ENCODE measurements around the gene ITPRID2. TPM values are rescaled to one million over a fixed set of nuclear protein-coding genes. Genes with fewer than 3 reads are reported as not detected.

Gene ITPRID2
- total RNA-seq, 6 donors from 2014 or later: 125 to 770 (median 214) TPM

GRCh38 chr2:181886192-181886591 lies 5.3 kb upstream of the ITPRID2 start:
- WGBS, 2 donors: 52 to 67% methylated on average over 4 of the region's 4 CpGs
- Histone ChIP-seq H3K4me3 (no peak overlapping the region), H3K9me3 (no peaks in the 10 kb centered on the region), H3K27ac (no peak overlapping the region), H3K36me3 (no peaks in the 10 kb centered on the region), H3K27me3 (no peaks in the 10 kb centered on the region), H3K4me1 (peaks cover 0 to 7% (median 2%) of the 10 kb centered on the region in 4 donors)
- no peak for ATAC-seq (ENCODE audit: low FRiP score in 2 of 2)
- TF ChIP-seq POLR2AphosphoS5 (IDR thresholded peaks at IDR 0.05) (no peak), POLR2A (IDR thresholded peaks at IDR 0.05) (no peak), EP300 (IDR thresholded peaks at IDR 0.05) (no peak)
- TF ChIP-seq, protein P1, sequence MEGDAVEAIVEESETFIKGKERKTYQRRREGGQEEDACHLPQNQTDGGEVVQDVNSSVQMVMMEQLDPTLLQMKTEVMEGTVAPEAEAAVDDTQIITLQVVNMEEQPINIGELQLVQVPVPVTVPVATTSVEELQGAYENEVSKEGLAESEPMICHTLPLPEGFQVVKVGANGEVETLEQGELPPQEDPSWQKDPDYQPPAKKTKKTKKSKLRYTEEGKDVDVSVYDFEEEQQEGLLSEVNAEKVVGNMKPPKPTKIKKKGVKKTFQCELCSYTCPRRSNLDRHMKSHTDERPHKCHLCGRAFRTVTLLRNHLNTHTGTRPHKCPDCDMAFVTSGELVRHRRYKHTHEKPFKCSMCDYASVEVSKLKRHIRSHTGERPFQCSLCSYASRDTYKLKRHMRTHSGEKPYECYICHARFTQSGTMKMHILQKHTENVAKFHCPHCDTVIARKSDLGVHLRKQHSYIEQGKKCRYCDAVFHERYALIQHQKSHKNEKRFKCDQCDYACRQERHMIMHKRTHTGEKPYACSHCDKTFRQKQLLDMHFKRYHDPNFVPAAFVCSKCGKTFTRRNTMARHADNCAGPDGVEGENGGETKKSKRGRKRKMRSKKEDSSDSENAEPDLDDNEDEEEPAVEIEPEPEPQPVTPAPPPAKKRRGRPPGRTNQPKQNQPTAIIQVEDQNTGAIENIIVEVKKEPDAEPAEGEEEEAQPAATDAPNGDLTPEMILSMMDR (IDR thresholded peaks at IDR 0.05): no peak
- DNase-seq: no peak

GRCh38 chr2:181887045-181887444 lies 4.5 kb upstream of the ITPRID2 start:
- peaks cover 0 to 7% (median 3%) of the 10 kb centered on the region in 4 donors for H3K4me1 ChIP-seq
- no peak for ATAC-seq (ENCODE audit: low FRiP score in 2 of 2)
- H3K9me3 ChIP-seq: no peaks in the 10 kb centered on the region
- DNase-seq: no peak
- H3K36me3 ChIP-seq: no peaks in the 10 kb centered on the region
- no peaks in the 10 kb centered on the region for H3K27me3 ChIP-seq
- H3K4me3 ChIP-seq: no peak overlapping the region
- WGBS, 2 donors: 67 to 70% methylated on average over 2 of the region's 2 CpGs
- no peak overlapping the region for H3K27ac ChIP-seq
- TF ChIP-seq EP300 (IDR thresholded peaks at IDR 0.05) (no peak), POLR2A (IDR thresholded peaks at IDR 0.05) (no peak), POLR2AphosphoS5 (IDR thresholded peaks at IDR 0.05) (no peak)
- TF ChIP-seq, protein P1 (IDR thresholded peaks at IDR 0.05): no peak

- no peak for ATAC-seq (ENCODE audit: low FRiP score in 2 of 2)
- no peak overlapping the region for H3K27ac ChIP-seq
- no peak for TF ChIP-seq POLR2AphosphoS5 (IDR thresholded peaks at IDR 0.05)
- no peak for TF ChIP-seq POLR2A (IDR thresholded peaks at IDR 0.05)
- TF ChIP-seq, protein P1 (IDR thresholded peaks at IDR 0.05): no peak
- TF ChIP-seq EP300 (IDR thresholded peaks at IDR 0.05): no peak
Observed at GRCh38 chr2:181889776-181890175, 1.8 kb upstream of the ITPRID2 start.

DNA sequence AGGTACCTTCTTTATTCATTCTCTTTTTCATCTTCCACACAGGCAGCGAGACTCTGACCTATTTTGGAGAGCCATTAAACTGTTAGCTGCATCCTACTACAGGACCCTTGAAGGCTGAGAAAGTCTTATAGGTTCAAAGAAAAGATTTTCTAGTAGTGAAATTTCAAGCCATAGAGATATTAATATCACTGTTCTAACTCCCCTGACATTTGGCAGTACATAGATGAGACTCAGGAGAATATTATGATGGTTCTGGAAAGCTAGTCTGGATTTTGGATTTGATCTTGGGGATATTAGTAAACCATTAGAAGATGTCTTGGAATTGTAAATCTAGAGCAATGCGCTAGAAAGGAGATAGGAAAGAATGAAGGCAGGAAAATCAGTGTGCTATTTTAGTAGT lies 1.3 kb upstream of the ITPRID2 start:
- no peak overlapping the region for H3K27ac ChIP-seq
- TF ChIP-seq POLR2AphosphoS5 (IDR thresholded peaks at IDR 0.05) (no peak), EP300 (IDR thresholded peaks at IDR 0.05) (no peak), POLR2A (IDR thresholded peaks at IDR 0.05) (no peak)
- TF ChIP-seq, protein P1 (IDR thresholded peaks at IDR 0.05): no peak
- no peak for DNase-seq
- H3K27me3 ChIP-seq: no peaks in the 10 kb centered on the region
- H3K4me3 ChIP-seq: no peak overlapping the region
- H3K9me3 ChIP-seq: no peaks in the 10 kb centered on the region
- WGBS, 2 donors: 88 to 93% methylated on average over 2 of the region's 2 CpGs
- ATAC-seq (ENCODE audit: low FRiP score in 2 of 2): no peak
- peaks cover 18 to 27% (median 20%) of the 10 kb centered on the region in 4 donors for H3K4me1 ChIP-seq
- no peaks in the 10 kb centered on the region for H3K36me3 ChIP-seq

More at GRCh38 chr2:181889776-181890175, 1.8 kb upstream of the ITPRID2 start:
- Histone ChIP-seq H3K36me3 (no peaks in the 10 kb centered on the region), H3K27me3 (no peaks in the 10 kb centered on the region), H3K4me3 (no peak overlapping the region), H3K9me3 (no peaks in the 10 kb centered on the region), H3K4me1 (peaks cover 14 to 24% (median 16%) of the 10 kb centered on the region in 4 donors)
- no peak for DNase-seq
